IMR-90 (cell line): Measurements from ENCODE around the gene CAMK2B. TPM values are rescaled to one million over a fixed set of nuclear protein-coding genes. Genes with fewer than 3 reads are reported as not detected.

ENCODE experiments used
- ATAC-seq: fragments of 200-7000 bp; cut with Tn5 transposase; 2 replicates; pipeline ENCODE4 v1.9.1; 2020; ENCODE audit warnings: low read depth, mild to moderate bottlenecking, moderate library complexity
- BruUV-seq: library from RNA; stranded (reverse); fragments of 400-500 nt; replicated peaks from 2 replicates; lab custom pipeline; 2021; lab: Mats Ljungman, UMichigan
- CTCF ChIA-PET: fragments of 300-600 bp; formaldehyde crosslinking; extraction: SDS; loops from one replicate; lab custom pipeline; 2021; ENCODE audit warnings: antibody characterized with exemption; lab: Yijun Ruan, JAX
- POLR2A ChIA-PET: fragments of 300-600 bp; sonication (Branson Sonifier 250); formaldehyde crosslinking; loops from one replicate; lab custom pipeline; 2022; ENCODE audit warnings: antibody characterized with exemption; ENCODE audit not compliant: unreplicated experiment; lab: Charles Lee
- DNase-seq: peaks from one replicate; pipeline ENCODE4 v3.0.0; 2013
- H2AFZ ChIP-seq: replicated peaks from 2 replicates; pipeline ENCODE3; 2013; ENCODE audit warnings: low read length, mild to moderate bottlenecking; ENCODE audit not compliant: poor library complexity
- H2AK5ac ChIP-seq: 2 replicates; pipeline ENCODE4 v1.6.1; 2013; ENCODE audit warnings: low read depth, low read length, inconsistent platforms
- H2AK9ac ChIP-seq: replicated peaks from 2 replicates; pipeline ENCODE3; 2013; ENCODE audit warnings: mild to moderate bottlenecking, low read depth, low read length, moderate library complexity; ENCODE audit not compliant: poor library complexity
- H2BK120ac ChIP-seq: 2 replicates; pipeline ENCODE4 v1.6.1; 2013; ENCODE audit warnings: low read depth, low read length, inconsistent platforms
- H2BK15ac ChIP-seq: 3 replicates; pipeline ENCODE4 v1.6.1; 2013; ENCODE audit warnings: low read depth, low read length, inconsistent platforms
- H2BK20ac ChIP-seq: 2 replicates; pipeline ENCODE4 v1.6.1; 2013; ENCODE audit warnings: low read depth, mild to moderate bottlenecking, inconsistent platforms, low read length, moderate library complexity
- H2BK5ac ChIP-seq: 2 replicates; pipeline ENCODE4 v1.6.1; 2013; ENCODE audit warnings: mild to moderate bottlenecking, low read depth, low read length, inconsistent platforms; ENCODE audit not compliant: poor library complexity, severe bottlenecking
- H3K14ac ChIP-seq: replicated peaks from 2 replicates; pipeline ENCODE4 v1.6.1; 2013; ENCODE audit warnings: low read depth, low read length, inconsistent platforms
- H3K18ac ChIP-seq: 2 replicates; pipeline ENCODE4 v1.6.1; 2013; ENCODE audit warnings: low read depth, low read length, control low read depth
- H3K23ac ChIP-seq: 2 replicates; pipeline ENCODE4 v1.6.1; 2013; ENCODE audit warnings: low read depth, low read length, inconsistent platforms
- H3K27ac ChIP-seq: 2 replicates; pipeline ENCODE4 v1.5.1; 2013; ENCODE audit warnings: mild to moderate bottlenecking, control low read depth, low read length; ENCODE audit not compliant: insufficient read depth
- H3K27me3 ChIP-seq: 2 replicates; pipeline ENCODE4 v1.6.1; 2013; ENCODE audit warnings: low read length; ENCODE audit not compliant: control insufficient read depth, insufficient read depth
- H3K36me3 ChIP-seq: 2 replicates; pipeline ENCODE4 v1.6.1; 2013; ENCODE audit warnings: low read length, mixed read lengths; ENCODE audit not compliant: control insufficient read depth, insufficient read depth
- H3K4ac ChIP-seq: 2 replicates; pipeline ENCODE4 v1.6.1; 2013; ENCODE audit warnings: low read depth, low read length, inconsistent platforms
- H3K4me1 ChIP-seq: 2 replicates; pipeline ENCODE4 v1.6.1; 2013; ENCODE audit warnings: low read length, mixed read lengths; ENCODE audit not compliant: control insufficient read depth, insufficient read depth
- H3K4me2 ChIP-seq: 2 replicates; pipeline ENCODE4 v1.6.1; 2013; ENCODE audit warnings: low read depth, mild to moderate bottlenecking, control low read depth, low read length, moderate library complexity
- H3K4me3 ChIP-seq: 2 replicates; pipeline ENCODE4 v1.5.1; 2013; ENCODE audit warnings: low read depth, mild to moderate bottlenecking, control low read depth, low read length, moderate library complexity; ENCODE audit not compliant: insufficient read depth
- H3K56ac ChIP-seq: 2 replicates; pipeline ENCODE4 v1.6.1; 2013; ENCODE audit warnings: low read length, inconsistent platforms; ENCODE audit not compliant: insufficient read depth; ENCODE audit errors: extremely low read depth
- H3K79me1 ChIP-seq, 2 experiments: 2 replicates each; pipeline ENCODE4 v1.6.1; 2013; ENCODE audit warnings: low read length in 2 of 2, inconsistent platforms in 1 of 2, low read depth in 1 of 2
- H3K9ac ChIP-seq: 2 replicates; pipeline ENCODE4 v1.6.1; 2013; ENCODE audit warnings: low read depth, low read length, control low read depth
- H3K9me1 ChIP-seq: 2 replicates; pipeline ENCODE4 v1.6.1; 2013; ENCODE audit warnings: low read length, inconsistent platforms; ENCODE audit not compliant: insufficient read depth
- H3K9me3 ChIP-seq: 2 replicates; pipeline ENCODE4 v1.6.1; 2013; ENCODE audit warnings: low read length; ENCODE audit not compliant: control insufficient read depth, insufficient read depth
- H4K20me1 ChIP-seq: 2 replicates; pipeline ENCODE4 v1.6.1; 2013; ENCODE audit warnings: low read length, inconsistent platforms; ENCODE audit not compliant: insufficient read depth
- H4K5ac ChIP-seq: 2 replicates; pipeline ENCODE4 v1.6.1; 2013; ENCODE audit warnings: mild to moderate bottlenecking, low read depth, low read length, control low read depth
- H4K8ac ChIP-seq, 2 experiments: 2 replicates each; pipeline ENCODE4 v1.6.1; 2013; ENCODE audit warnings: low read depth in 2 of 2, low read length in 2 of 2, control low read depth in 1 of 2, inconsistent platforms in 1 of 2
- H4K91ac ChIP-seq: 2 replicates; pipeline ENCODE4 v1.6.1; 2013; ENCODE audit warnings: low read depth, low read length, inconsistent platforms; ENCODE audit not compliant: insufficient read depth
- BHLHE40 ChIP-seq: fragments of 150-350 bp; IDR thresholded peaks from 2 replicates; pipeline ENCODE4 v1.6.1; 2016; ENCODE audit warnings: mild to moderate bottlenecking, low read depth, low read length
- FOS ChIP-seq: fragments of 150-350 bp; IDR thresholded peaks from 2 replicates; pipeline ENCODE4 v1.6.1; 2016; ENCODE audit warnings: low read depth, low read length
- MAFK ChIP-seq: IDR thresholded peaks from 2 replicates; pipeline ENCODE4 v1.6.1; 2012; ENCODE audit warnings: low read depth, low read length, improper control_type of control experiment
- MXI1 ChIP-seq: IDR thresholded peaks from 2 replicates; pipeline ENCODE4 v1.6.1; 2012; ENCODE audit warnings: low read depth, mild to moderate bottlenecking, low read length, moderate library complexity, borderline replicate concordance
- RAD21 ChIP-seq: IDR thresholded peaks from 2 replicates; pipeline ENCODE4 v1.6.1; 2012; ENCODE audit warnings: low read length, improper control_type of control experiment
- RCOR1 ChIP-seq: IDR thresholded peaks from 2 replicates; pipeline ENCODE4 v1.6.1; 2012; ENCODE audit warnings: mild to moderate bottlenecking, low read length, improper control_type of control experiment; ENCODE audit not compliant: insufficient replicate concordance
- SMC3 ChIP-seq: fragments of 150-350 bp; IDR thresholded peaks from 2 replicates; pipeline ENCODE4 v1.6.1; 2016; ENCODE audit warnings: low read depth, mild to moderate bottlenecking, antibody characterized with exemption, low read length, moderate library complexity
- WGBS, 2 experiments: methylation state at CpG; one replicate each; pipeline versions ENCODE4 v1.1.5 to v1.1.7; 2013; ENCODE audit warnings: missing lambda C conversion rate in 2 of 2; ENCODE audit not compliant: insufficient read length in 1 of 2; ENCODE audit errors: extremely low coverage in 2 of 2; 5-methylcytosine and 5-hydroxymethylcytosine counted together
- dilution Hi-C: fragments of 300-500 bp; cut with HindIII; formaldehyde crosslinking; loops from one replicate; pipeline ENCODE4 v1.14.3; 2018; ENCODE audit warnings: low sequenced_read_pairs; ENCODE audit not compliant: unreplicated experiment
- in situ Hi-C: fragments of 300-500 bp; cut with MboI; formaldehyde crosslinking; loops from 3 replicates; pipeline ENCODE4 v1.14.3; 2019; ENCODE audit warnings: low sequenced_read_pairs, inconsistent platforms, mixed read lengths
- intact Hi-C: fragments of 100-400 bp; cut with micrococcal nuclease; formaldehyde crosslinking; loops from 2 replicates; pipeline ENCODE4 v1.10.0; 2022
- polyA plus RNA-seq, 3 experiments: library from polyadenylated mRNA; depleted of rRNA; stranded (reverse); fragments of >200 nt; gene quantifications; 2 replicates each; pipeline ENCODE4 v1.2.3, GENCODE V29; 2012; ENCODE audit warnings: low replicate concordance in 1 of 3
- total RNA-seq: library from RNA; depleted of rRNA; stranded (reverse); fragments of >200 nt; gene quantifications from 2 replicates; pipeline ENCODE4 v1.2.3, GENCODE V29; 2012

Gene CAMK2B
- total and polyA plus RNA-seq, 2 of the 4 experiments (the other 2 are of a cell fraction): 0.18 to 0.36 TPM

GRCh38 chr7:44291066-44291732 lies 34.2 kb downstream of the CAMK2B start:
- H3K4me1 ChIP-seq: peaks cover 7% of the 10 kb centered on the region; the same call in 1 of the 2 replicates
- CTCF ChIA-PET: no interaction called here
- in situ Hi-C loops: no loop called here

More at GRCh38 chr7:44291066-44291732, 34.2 kb downstream of the CAMK2B start:
- H2AK5ac ChIP-seq: 0 out of 2 replicates have a peak overlapping the region, but pooled peaks have one; percentile 18
- no peaks in the 10 kb centered on the region; the same call in 1 of the 2 replicates for H4K20me1 ChIP-seq
- TF ChIP-seq RCOR1 (no peak), BHLHE40 (peak; percentile 99), SMC3 (no peak), FOS (peak; percentile 45), RAD21 (no peak), MXI1 (peak; percentile 56; the same call in 1 of the 2 replicates), MAFK (no peak)
- no peaks in the 10 kb centered on the region for H3K36me3 ChIP-seq
- no peak overlapping the region for H3K4me3 ChIP-seq
- H3K14ac ChIP-seq: no peak overlapping the region
- 0 out of 3 replicates have a peak overlapping the region, but pooled peaks have one; percentile 7 for H2BK15ac ChIP-seq
- POLR2A ChIA-PET: no interaction called here
- no peaks in the 10 kb centered on the region for H3K9me3 ChIP-seq
- dilution Hi-C loops: no loop called here
- no peak overlapping the region for H3K4me2 ChIP-seq
- peak overlapping the region; percentile 32 for H2AK9ac ChIP-seq
- ATAC-seq (peak; percentile 85), DNase-seq (peak; percentile 94)
- no peak overlapping the region for H3K9ac ChIP-seq
- H4K5ac ChIP-seq: no peak overlapping the region
- no peak overlapping the region for H3K27ac ChIP-seq
- H2AFZ ChIP-seq: peak overlapping the region; percentile 33
- H2BK120ac ChIP-seq: no peak overlapping the region
- H4K8ac ChIP-seq: no peak overlapping the region
- no peaks in the 10 kb centered on the region for H3K79me1 ChIP-seq
- H2BK20ac ChIP-seq: no peak overlapping the region
- H2BK5ac ChIP-seq: no peak overlapping the region
- no peak overlapping the region for H4K91ac ChIP-seq
- 50% methylated on average over 6 of the region's 18 CpGs; no CpG with 5 or more reads in 1 of the 2 experiments for whole genome bisulfite sequencing, 2 experiments
- peaks cover 36% of the 10 kb centered on the region for H3K27me3 ChIP-seq
- intact Hi-C loops: no loop called here
- BruUV-seq: no TSS peak
- H3K56ac ChIP-seq: no peak overlapping the region
- 0 out of 2 replicates have a peak, but pooled peaks cover 4% of the 10 kb centered on the region for H3K9me1 ChIP-seq
- no peak overlapping the region for H3K23ac ChIP-seq
- no peak overlapping the region for H3K4ac ChIP-seq
- no peak overlapping the region for H3K18ac ChIP-seq
